ENCODE measurements around the gene CHST9. TPM values are rescaled to one million over a fixed set of nuclear protein-coding genes. Genes with fewer than 3 reads are reported as not detected.

The CHST9 gene
- total and polyA plus RNA-seq, 12 donors: 0.03 to 2.2 (median 0.13) TPM; not detected in 2

GRCh38 chr18:26992926-26993325, 192.2 kb downstream of the CHST9 start:
- Histone ChIP-seq H3K4me1 (replicated peaks in 1 of 2) (no peaks in the 10 kb centered on the region), H3K27me3 (no peaks in the 10 kb centered on the region), H3K9me3 (replicated peaks in 1 of 3) (no peaks in the 10 kb centered on the region), H3K27ac (no peak overlapping the region), H3K4me3 (no peak overlapping the region), H3K36me3 (replicated peaks in 1 of 2) (no peaks in the 10 kb centered on the region)
- TF ChIP-seq POLR2A (IDR thresholded peaks at IDR 0.05) (no peak), CTCF (IDR thresholded peaks at IDR 0.05) (no peak)
- DNase-seq: no peak
- 83 to 92% (median 86%) methylated on average over 2 of the region's 2 CpGs for WGBS, 4 donors
- intact Hi-C loops (cut with DNase I): no loop called here

GRCh38 chr18:26989842-26990241, 195.3 kb downstream of the CHST9 start:
- Histone ChIP-seq H3K4me1 (replicated peaks in 1 of 2) (no peaks in the 10 kb centered on the region), H3K27me3 (no peaks in the 10 kb centered on the region), H3K9me3 (replicated peaks in 1 of 3) (no peaks in the 10 kb centered on the region), H3K27ac (no peak overlapping the region), H3K36me3 (replicated peaks in 1 of 2) (no peaks in the 10 kb centered on the region), H3K4me3 (no peak overlapping the region)
- intact Hi-C loops (cut with DNase I): no loop called here
- no peak for DNase-seq
- no peak for TF ChIP-seq CTCF (IDR thresholded peaks at IDR 0.05)

- intact Hi-C loops (cut with DNase I): no loop called here
- peak in 3 of 7 donors; percentile 19 to 37 (median 32) for DNase-seq
- H3K27me3 ChIP-seq: no peaks in the 10 kb centered on the region
- H3K36me3 ChIP-seq (replicated peaks in 1 of 2): no peaks in the 10 kb centered on the region
- no peak overlapping the region for H3K4me3 ChIP-seq
- H3K27ac ChIP-seq: no peak overlapping the region
- H3K4me1 ChIP-seq (replicated peaks in 1 of 2): peaks cover 0 to 6% of the 10 kb centered on the region in 2 donors
- 52 to 57% (median 55%) methylated on average over 6 of the region's 6 CpGs for WGBS, 4 donors
- H3K9me3 ChIP-seq (replicated peaks in 1 of 3): no peaks in the 10 kb centered on the region
- TF ChIP-seq POLR2A (IDR thresholded peaks at IDR 0.05) (no peak), CTCF (IDR thresholded peaks at IDR 0.05) (no peak)
Measured at GRCh38 chr18:26981360-26982082, 203.6 kb downstream of the CHST9 start.

GRCh38 chr18:26978812-26979341, 206.2 kb downstream of the CHST9 start:
- 72 to 78% (median 76%) methylated on average over 4 of the region's 4 CpGs for WGBS, 4 donors
- H3K4me3 ChIP-seq: no peak overlapping the region
- TF ChIP-seq CTCF (IDR thresholded peaks at IDR 0.05): no peak
- no peak for DNase-seq
- H3K36me3 ChIP-seq (replicated peaks in 1 of 2): no peaks in the 10 kb centered on the region
- H3K4me1 ChIP-seq (replicated peaks in 1 of 2): peaks cover 0 to 6% of the 10 kb centered on the region in 2 donors
- no peak overlapping the region for H3K27ac ChIP-seq
- intact Hi-C loops (cut with DNase I): no loop called here
- no peaks in the 10 kb centered on the region for H3K27me3 ChIP-seq
- H3K9me3 ChIP-seq (replicated peaks in 1 of 3): no peaks in the 10 kb centered on the region

All from adrenal gland (tissue), 12 donors.